ENCODE results near the gene RAB5B.

GRCh38 chr12:55984861-55985260 is 11.0 kb downstream of the RAB5B start:
- TF ChIP-seq CTCF (conservative IDR thresholded peaks at IDR 0.05; ENCODE audit: low read length) (no peak), EZH2phosphoT487 (IDR thresholded peaks at IDR 0.05; ENCODE audit: borderline replicate concordance) (no peak)

Data from Loucy (cell line).